Hippocampal formation (tissue), 2 donors: ENCODE measurements around the gene OR4B1.
"Not testable (repeated sequence)": the region's sequence is repeated elsewhere in the genome, so short reads cannot be mapped to it uniquely, and the experiment has no call there.

Source experiments
- DNase-seq, 2 donors: peaks; one replicate each; lab custom pipeline; 2025; lab: John Stamatoyannopoulos, UW

Gene OR4B1, protein sequence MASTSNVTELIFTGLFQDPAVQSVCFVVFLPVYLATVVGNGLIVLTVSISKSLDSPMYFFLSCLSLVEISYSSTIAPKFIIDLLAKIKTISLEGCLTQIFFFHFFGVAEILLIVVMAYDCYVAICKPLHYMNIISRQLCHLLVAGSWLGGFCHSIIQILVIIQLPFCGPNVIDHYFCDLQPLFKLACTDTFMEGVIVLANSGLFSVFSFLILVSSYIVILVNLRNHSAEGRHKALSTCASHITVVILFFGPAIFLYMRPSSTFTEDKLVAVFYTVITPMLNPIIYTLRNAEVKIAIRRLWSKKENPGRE

DNA sequence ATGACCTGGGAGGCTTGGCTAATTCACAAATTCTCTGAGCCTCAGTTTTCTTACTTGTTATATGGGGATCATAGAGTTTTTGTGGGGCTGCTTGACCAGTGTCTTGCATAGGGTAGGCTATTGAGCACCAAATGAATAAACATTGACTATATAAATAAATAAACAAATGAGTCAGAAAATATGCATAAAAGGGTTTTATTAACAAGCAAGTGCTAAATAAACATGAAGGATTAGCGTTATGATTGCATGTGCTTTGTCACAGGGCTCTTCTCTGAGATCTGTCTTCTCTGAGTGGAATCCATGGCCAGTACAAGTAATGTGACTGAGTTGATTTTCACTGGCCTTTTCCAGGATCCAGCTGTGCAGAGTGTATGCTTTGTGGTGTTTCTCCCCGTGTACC is at the start of gene OR4B1:
TSS of gene OR4B1 (plus strand) at position 301 of the 400 bp plus-strand sequence. CDS start at position 301, 0 bp downstream.
- no peak for DNase-seq

DNA sequence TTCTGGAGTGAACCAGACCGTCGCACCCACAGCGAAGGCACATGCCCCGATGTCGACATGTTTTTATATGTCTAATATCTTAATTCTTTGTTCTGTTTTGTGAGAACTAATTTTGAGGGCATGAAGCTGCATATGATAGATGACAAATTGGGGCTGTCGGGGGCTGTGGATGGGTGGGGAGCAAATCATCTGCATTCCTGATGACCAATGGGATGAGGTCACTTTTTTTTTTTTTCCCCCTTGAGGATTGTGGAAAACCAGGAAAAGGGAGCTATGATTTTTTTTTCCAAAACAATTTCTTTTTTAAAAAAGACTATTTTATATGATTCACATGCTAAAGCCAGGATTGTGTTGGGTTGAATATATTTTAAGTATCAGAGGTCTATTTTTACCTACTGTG is 49.2 kb upstream of the OR4B1 start:
- DNase-seq = no peak

- DNase-seq = no peak
Observed at GRCh38 chr11:48168815-48169214, 47.8 kb upstream of the OR4B1 start.

DNA sequence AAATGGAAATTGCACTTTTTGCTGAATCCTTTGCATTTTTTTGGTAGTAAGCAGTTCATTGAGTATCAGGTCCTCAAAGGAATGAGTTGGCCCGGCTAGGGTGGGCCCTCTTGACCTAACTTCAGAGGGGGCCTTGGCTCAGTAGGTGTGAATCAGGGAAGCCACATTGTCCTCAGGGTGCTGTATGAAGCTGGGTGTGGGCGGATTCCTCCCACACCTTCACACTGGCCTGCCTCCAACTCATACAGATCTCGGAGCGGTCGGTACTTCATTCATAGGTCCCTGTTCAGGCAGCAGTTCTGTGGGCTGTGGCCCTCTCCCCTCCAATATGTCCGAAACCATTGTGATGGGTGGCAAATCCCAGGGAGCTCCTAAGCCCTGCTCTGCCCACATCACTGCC is 47.4 kb upstream of the OR4B1 start:
- DNase-seq = no peak

GRCh38 chr11:48169717-48170116 is 46.9 kb upstream of the OR4B1 start:
- no peak for DNase-seq

DNA sequence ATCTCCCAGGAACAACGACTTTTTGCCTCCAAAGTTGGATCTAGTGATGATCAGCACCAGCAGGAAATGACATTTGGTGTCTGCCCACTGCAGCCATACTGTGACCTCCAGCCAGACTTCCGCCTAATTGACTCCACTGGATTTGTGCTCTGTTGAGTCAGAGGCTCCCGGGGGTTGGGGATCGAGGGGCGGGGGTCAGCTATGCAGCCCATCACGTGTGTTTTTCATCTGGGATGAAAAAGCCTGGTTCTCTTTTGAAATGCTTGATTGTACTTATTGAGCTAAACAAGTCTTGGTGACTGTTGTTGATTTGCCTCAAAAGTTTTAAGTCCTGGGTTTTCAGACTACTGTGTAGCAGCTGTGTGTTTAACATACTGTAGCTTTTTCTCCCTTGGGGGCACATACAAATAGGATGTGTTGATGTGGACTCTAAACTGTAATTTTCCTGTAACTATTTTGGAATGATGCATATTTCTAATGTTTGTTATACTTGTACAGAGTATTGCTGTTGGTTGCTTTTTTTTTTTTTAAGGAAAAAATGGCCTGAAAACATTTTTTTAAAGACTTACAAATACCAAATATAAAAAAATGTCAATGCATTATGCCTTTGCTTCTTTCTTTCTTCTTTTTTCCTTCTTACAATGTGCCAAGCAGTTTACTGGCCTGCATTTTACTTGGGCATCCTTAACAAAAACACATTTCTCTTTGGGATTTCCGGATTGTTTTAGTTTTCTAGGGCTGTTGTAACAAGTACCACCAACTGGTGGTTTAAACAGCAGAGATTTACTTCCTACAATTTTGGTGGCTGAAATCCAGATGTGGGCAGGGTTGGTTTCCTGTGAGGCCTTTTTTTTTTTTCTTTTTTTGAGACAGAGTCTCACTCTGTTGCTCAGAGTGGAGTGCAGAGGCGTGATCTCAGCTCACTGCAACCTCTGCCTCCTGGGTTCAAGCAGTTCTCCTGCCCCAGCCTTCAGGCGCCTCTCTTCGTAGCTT is 46.1 kb upstream of the OR4B1 start:
- no peak for DNase-seq

GRCh38 chr11:48172818-48173609 is 43.6 kb upstream of the OR4B1 start:
- DNase-seq = peak; percentile 21 to 46

GRCh38 chr11:48177661-48178060 is 38.9 kb upstream of the OR4B1 start:
- DNase-seq = no peak

- DNase-seq = no peak
Observed at GRCh38 chr11:48180627-48181026, 36.0 kb upstream of the OR4B1 start.

DNA sequence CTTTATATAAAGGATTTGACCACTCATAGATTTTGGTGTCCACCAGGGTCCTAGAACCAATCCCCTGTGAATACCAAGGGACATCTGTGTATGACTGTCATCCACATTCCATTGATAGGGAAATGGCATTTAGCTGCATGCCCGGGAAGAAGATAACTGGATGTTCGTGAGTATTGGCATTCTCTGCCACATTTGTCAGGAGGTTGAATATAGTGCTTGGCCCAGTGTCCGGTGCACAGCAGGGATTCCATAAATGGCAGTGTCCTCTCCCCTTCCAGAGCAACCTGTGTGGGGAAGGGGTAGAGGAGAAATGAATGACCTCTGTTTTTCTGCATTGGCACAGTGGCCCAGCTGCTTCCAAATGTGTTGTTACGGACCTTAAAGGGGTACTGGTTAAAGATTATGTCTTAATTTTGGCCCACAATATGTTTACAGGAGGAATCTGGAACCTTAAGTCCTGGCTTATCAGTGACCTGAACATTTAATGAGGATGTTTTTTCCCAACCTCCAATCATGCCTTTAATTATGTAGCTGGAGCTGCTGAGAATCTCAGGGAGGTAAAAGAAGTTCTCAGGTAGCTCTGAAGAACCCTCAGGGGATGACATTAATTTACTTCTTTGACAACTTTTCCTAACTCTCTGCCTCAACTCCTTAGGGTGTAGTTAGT is 33.6 kb upstream of the OR4B1 start:
- DNase-seq = no peak

GRCh38 chr11:48184452-48184851 is 32.2 kb upstream of the OR4B1 start:
- no peak for DNase-seq

GRCh38 chr11:48190906-48191654 is 25.5 kb upstream of the OR4B1 start:
- DNase-seq = not testable (repeated sequence)

DNA sequence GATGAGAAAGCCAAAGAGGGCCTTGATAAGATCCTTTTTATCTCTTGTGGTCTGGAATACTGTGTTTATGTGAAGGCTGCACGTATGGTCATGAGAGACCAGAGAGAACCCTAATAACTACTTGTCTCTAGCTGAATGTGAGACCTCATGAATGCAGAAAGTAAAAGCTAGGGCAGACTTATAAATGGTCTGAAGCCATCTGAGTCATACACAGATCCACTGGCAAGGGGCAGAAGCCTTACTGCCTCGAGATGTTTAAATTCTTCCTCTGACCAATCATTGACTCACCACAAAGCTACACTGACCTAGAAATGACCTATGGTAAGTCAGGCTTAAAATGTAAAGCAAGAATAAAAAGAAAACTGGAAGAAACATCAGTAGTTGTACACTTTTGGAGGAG is 22.7 kb upstream of the OR4B1 start:
- no peak for DNase-seq

DNA sequence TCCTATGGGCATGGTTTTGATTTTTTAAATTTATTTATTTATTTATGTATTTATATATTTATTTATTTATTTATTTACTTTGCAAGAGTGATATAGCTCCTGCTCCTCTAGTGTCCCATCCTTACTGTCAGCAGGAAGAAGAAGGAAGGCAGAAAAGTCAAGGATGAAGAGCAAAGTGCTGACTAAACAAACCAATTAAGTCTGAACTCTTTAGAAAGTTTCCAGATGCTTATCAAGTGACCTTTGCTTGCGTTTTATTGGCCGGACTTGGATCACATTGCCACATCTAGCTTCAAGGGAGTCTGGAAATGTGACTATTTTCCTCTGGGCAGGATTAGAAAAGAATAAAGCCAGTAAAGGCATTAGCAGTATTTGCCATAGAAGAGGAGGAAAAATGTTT is 8.7 kb upstream of the OR4B1 start:
- no peak for DNase-seq

- DNase-seq = peak in 1 of 2 donors; percentile 4
Observed at GRCh38 chr11:48210052-48210451, 6.6 kb upstream of the OR4B1 start.

GRCh38 chr11:48228761-48229160 is 12.2 kb downstream of the OR4B1 start:
- no peak for DNase-seq

GRCh38 chr11:48230057-48230456 is 13.4 kb downstream of the OR4B1 start:
- not testable (repeated sequence) for DNase-seq

DNA sequence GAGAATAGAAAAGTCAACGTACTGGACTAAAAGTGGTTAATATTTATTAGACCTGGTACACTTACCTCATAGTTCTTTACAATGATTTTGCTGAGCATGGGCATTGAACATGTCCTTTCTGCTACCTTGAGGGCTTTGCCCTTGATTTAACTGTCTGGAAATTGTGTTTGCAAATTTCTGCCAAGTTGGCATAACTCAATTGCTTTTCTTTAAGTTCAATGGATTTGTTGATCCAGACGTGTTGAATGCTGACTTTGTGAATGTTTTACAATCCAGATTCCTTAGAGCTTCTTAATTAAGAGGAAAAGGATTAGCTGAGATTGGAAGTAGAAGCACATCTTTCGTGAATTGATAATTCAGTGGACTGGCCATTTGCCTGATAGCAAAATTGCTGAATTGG is 21.1 kb downstream of the OR4B1 start:
- DNase-seq = no peak

DNA sequence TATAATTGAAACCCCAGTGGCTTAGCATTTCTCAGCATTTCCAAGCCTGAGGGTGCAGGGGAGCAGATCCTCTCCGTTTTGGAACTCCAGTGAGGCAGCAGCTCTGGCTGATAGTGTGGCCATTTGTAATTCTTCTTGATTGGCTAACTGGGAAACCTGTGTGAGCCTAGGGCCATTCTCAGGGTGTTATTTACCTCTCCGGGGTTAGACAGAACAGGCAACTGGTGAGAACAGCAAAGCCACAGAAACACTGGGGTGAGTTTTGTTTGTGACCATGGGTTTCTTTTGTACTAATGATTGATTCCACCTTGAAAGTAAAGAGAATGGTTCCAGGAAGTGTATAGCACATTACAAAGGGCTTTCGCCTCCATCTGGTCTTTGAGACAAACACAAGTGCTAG is 25.9 kb downstream of the OR4B1 start:
- no peak for DNase-seq

DNA sequence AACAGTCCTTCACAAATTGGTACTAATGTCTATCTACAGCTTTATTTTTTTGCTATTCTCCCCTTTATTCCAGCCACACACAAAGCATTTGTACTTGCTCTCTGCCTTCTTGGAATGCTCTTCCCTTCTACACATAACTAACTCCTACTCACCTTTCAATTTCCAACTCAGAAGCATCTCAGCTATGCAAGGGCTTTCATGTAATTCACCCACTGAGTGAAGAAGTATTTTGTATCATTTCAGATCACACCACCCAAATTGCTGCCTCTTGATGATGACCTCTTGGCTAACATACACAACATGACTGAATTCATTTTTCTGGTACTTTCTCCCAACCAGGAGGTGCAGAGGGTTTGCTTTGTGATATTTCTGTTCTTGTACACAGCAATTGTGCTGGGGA is 28.2 kb downstream of the OR4B1 start, which contains the start of gene OR4X2:
TSS of gene OR4X2 (plus strand) at position 301 of the 400 bp plus-strand sequence. CDS start at position 301, 0 bp downstream.
- no peak for DNase-seq

GRCh38 chr11:48248902-48249301 is 32.3 kb downstream of the OR4B1 start:
- DNase-seq = no peak
